GM21786 (cell line): ENCODE measurements around the gene TTLL9.

ENCODE experiments used
- ATAC-seq: cut with Tn5 transposase; IDR thresholded peaks from one replicate; pipeline ENCODE4 v1.9.1; 2021; ENCODE audit not compliant: unreplicated experiment

TTLL9 gene

DNA sequence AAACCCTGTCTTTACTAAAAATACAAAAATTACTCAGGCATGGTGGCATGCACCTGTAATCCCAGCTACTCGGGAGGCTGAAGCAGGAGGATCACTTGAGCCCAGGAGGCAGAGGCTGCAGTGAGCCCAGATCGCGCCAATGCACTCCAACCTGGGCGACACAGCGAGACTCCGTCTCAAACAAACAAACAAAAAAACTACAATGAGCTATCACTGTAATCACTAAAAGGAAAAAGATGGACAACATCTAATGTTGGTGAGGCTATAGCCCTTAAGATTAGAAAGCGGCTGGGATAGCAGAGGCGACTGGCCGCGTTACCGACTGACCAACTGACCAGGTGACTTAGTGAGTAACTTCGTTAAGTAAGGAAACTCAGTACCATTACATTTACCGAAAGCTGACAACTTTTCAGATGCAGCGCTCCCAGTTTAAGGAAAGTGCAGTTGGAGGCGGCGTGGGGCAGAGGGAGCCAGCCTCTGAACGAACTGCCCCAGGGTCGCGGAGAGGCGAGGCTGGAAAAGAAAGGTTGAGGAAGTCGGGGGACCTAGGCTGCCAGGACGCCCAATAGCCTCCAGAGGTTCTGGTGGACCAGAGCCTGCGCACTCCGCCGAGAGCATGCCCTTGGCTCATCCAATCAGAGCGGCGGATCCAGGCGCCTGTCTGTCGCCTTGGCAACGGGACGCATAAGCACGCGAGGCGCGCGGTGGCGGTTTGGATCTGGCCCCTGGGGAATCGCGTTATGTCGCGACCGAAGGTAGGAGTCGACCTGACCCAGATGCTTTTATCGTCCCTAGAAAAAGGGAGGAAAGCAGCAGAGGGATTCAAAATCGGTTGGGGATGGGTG lies 8.9 kb downstream of the TTLL9 start:
- ATAC-seq: peak; percentile 74

DNA sequence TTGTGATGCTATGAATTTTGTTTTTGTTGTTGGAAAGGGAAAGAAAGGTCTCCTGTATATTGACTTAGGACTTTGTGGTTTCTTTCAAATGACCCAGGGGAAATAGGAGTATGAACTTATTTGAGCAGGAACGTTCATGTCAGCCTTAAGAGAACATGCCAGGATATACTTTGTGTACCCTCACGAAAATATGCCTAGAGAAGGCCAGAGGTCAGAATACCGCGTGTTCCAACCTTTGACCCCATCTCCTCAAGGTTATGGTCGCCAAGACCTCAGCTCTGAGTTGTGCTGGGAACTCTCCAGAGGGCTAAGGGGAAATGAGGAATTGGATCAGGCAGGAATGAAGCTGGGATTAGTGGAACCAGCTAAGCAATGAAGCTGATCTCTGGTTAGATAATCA lies 11.5 kb downstream of the TTLL9 start:
- no peak for ATAC-seq

DNA sequence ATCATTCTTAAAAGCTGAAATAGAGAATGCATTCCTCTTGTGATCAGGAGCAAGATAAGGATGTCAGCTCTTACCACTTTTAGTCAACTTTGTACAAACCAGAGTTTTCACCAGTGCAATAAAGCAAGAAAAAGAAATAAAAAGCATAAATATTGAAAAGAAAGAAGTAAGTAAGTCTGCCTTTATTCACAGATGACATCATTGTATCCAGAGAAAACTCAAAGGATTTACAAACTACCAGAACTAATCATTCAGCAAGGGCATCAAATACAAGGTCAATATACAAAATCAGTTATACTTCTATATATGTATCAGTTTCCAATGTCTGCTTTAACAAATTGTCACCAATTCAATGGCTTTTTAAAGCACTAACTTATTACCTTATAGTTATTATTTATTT lies 13.4 kb downstream of the TTLL9 start:
- ATAC-seq: no peak

DNA sequence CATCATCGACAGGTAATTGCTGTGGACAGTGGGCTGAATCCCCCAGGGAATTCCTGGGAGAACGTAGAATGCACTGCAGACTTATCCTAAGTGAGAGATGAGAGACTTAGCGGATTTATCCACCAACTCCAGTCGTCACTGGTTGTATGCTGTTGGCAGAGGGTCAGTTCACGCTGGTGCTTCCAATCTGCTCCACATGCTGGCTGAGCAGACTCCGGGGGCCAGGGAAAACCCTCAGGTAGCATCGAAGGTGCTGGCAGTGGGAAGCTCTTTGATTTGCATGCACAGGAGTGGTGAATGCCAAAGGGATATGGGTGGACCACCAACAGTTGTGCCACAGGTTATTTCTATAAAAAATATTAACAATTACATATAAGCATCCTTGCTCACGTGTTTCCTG lies 20.2 kb downstream of the TTLL9 start:
- no peak for ATAC-seq

DNA sequence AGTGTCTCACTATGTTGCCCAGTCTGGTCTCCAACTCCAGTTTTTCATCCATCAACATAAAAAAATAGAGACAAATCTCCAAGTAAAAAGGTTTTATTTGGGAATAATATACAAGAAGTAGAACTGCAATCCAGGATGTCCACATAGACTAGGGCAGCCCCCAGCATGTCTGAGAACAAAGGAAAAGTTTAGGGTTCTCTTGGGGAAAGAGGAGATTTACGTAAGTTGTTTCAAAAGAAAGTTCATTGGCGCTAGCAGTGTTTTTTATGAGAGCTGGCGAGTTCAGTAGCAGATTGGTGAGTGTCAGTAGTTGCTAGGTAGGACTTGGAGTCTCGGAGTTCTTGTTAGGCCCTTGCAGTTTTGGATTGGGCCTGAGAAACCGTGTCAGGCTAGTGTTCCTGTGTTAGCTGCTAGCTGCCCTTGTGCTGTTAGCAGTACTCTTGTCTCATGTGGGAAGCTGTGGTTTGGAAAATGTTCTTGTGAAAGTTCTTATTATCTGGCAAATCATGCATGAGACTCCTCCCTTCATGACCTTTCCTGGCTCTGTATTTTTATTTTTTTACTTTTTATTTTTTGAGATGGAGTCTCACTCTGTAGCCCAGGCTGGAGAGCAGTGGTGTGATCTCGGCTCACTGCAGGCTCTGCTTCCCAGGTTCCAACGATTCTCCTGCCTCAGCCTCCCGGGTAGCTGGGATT lies 24.7 kb downstream of the TTLL9 start:
- ATAC-seq: peak; percentile 98

DNA sequence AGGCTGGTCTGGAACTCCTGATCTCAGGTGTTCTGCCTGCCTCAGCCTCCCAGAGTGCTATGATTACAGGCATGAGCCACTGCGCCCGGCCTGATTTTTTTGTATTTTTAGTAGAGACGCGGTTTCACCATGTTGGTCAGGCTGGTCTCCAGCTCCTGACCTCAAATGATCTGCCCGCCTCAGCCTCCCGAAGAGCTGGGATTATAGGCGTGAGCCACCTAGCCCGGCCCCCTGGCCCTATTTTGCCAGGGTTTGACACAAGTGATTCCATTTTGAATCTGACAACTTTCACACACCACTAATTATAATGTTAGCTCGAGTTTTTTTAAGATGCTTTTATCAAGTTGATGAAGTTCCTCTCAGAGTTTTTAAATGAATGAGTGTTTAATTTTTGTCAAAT lies 25.6 kb downstream of the TTLL9 start:
- no peak for ATAC-seq

DNA sequence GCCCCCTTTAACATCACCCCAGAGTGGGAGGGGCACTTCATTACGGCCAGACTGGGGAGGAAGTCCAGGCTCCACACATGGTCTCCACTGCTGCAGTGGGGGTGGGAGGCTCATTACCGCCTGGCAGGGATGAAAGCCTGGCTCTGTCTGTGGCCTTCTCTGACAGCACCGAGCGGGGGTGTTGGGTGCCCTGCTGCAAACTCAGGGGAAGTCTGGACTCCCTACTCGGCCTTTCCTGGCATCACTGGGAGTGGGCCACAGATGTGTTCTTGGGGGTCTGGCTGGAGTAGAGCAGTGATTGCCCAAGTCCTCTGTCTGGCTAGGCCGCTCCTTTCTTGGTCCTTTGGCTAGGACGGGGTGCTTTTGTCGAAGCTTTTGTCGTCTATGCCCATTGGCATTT lies 27.1 kb downstream of the TTLL9 start:
- no peak for ATAC-seq

DNA sequence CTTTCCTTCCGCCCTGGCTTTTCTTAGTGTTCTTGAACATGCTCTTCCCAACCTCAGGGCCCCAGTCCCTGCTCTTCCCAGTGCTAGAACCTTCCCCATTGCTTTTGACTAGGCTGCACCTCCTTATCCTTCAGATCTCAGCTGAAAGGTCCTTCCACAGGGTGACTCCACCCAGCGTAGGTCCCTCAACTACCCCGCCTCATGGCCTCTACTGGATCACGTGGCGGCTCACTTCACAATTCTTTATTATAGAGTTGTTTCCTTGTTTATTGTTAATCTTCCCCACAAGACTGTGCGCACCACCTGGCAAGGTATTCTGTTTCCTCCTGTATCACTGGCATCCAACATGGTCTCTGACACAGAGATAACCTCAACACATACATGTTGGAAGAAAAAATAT lies 31.2 kb downstream of the TTLL9 start:
- ATAC-seq: no peak

DNA sequence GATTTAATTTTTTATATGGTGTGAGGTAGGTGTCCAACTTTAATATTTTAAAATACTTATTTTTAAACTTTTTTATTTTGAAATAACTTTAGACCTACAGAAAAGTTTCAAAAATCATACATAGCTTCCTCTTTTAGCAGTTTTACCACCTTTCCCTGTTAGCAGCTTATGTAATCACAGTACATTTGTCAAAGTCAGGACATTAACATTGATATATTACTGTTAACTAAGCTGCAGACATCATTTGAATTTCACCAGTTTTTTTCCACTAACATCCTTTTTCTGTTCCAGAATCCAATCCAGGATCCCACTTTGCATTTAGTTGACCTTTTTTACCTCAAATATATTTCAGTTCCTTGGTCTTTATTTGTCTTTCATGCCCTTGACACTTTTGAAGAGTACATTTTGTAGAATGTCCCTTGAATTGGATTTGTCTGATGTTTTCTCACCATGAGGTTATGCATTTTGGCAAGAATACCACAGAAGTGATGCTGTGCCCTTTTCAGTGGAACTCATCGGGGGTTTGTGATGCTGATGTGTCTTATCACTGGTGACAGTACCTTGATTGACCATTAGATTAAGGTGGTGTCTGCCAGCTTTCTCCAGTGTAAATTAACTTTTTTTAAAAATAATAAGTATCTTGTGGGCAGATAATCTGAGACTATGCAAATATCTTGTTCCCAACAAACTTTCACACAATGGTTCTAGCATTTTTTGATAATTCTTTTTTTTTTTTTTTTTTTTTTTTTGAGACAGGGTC lies 33.4 kb downstream of the TTLL9 start:
- no peak for ATAC-seq

DNA sequence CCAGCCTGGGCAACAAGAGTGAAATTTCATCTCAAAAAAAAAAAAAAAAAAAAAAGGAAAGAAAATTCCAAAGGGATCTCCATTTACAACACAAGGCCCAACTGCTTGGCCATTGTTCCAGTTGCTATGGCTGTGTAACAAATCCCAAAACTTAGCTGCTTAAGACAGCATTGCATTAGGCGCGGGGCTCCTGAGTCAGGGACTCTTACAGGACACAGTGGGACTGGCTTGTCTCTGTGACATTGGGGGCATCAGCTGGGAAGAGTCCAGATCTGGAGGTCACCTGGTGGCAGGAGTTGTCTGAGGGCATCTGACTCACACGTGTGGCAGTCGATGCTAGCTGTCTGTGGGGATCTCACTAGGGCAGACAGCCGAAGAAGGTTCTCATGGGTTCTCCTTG lies 35.6 kb downstream of the TTLL9 start:
- ATAC-seq: no peak

DNA sequence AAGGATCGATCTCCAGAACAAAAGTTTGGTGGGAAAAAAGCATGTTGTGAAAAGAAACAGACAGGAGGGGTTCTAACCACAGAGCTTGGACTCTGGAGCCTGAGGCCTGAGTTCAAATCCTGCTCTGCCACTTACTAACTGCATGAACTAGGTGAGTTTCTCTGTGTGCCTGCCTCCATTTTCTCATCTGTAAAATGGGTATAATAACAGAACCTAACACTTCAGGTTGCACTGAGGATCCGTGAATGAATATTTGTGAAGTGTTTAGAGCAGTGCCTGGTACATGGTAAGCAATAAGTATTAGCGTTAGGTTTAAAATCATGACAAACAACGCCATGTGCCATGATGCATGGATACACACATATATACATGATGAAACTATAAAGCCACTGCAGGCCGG lies 36.6 kb downstream of the TTLL9 start:
- no peak for ATAC-seq

DNA sequence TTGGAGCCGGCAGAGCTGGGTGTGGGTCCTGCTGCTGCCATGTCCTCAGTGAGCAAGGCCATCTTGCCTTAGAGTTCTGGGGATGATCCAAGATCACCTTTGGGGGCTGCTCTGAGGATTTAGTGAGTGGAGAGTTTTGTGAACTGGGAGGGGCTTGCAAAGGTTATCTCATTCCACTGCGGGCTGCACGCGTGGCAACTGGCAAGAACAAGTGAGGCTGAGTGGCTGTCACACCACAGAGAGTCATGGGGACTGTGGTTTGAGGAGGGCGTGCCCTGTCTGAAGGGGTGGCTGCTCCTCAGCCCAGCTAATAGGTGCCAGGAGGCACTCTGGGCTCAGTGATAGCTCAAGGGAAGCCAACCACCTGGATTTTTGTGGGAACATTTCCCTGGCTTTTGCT lies 37.6 kb downstream of the TTLL9 start:
- no peak for ATAC-seq

DNA sequence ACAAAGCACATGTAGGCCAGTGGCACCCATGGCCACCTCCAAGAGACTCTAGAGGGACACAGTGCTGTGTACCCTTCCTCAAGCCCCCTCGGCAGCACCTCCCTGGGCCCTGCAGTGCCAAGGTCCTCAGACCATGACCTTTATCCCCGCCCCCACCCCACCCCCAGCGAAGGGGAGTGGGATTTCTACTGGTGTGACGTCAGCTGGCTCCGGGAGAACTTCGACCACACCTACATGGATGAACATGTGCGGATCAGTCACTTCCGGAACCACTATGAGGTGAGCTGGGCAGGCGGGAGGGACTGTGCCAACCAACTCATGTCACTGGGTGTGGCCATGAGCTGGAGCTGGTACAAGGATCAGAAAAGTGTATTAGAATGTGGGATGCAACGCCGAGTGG lies 38.0 kb downstream of the TTLL9 start:
- no peak for ATAC-seq

DNA sequence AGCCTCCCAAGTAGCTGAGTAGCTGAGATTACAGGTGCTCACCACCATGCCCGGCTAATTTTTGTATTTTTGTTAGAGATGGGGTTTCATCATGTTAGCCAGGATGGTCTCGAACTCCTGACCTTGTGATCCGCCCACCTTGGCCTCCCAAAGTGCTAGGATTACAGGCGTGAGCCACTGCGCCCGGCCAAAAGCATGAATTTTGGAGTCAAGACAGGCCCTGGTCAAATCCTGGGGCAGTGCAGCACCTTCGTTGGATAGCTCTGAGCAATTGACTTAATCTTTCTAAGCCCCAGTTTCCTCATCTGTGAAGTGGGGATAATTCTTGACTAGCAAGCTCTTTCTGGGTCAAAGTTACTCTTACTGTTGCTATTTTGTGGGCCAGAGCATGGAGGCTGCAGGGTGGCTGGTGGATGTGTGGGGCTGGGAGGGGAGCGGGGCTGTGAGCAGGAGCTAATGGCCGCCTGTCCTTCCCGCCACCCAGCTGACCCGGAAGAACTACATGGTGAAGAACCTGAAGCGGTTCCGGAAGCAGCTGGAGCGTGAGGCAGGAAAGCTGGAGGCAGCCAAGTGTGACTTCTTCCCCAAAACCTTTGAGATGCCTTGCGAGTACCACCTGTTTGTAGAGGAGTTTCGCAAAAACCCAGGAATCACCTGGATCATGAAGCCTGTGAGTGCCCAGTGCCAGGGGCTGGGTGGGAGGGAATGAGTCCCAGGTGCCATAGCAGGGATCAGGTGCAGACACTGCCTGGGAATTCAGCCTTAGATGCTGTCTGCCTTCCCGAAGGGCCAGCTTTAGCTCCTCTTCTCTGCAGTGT lies 39.0 kb downstream of the TTLL9 start:
- no peak for ATAC-seq

DNA sequence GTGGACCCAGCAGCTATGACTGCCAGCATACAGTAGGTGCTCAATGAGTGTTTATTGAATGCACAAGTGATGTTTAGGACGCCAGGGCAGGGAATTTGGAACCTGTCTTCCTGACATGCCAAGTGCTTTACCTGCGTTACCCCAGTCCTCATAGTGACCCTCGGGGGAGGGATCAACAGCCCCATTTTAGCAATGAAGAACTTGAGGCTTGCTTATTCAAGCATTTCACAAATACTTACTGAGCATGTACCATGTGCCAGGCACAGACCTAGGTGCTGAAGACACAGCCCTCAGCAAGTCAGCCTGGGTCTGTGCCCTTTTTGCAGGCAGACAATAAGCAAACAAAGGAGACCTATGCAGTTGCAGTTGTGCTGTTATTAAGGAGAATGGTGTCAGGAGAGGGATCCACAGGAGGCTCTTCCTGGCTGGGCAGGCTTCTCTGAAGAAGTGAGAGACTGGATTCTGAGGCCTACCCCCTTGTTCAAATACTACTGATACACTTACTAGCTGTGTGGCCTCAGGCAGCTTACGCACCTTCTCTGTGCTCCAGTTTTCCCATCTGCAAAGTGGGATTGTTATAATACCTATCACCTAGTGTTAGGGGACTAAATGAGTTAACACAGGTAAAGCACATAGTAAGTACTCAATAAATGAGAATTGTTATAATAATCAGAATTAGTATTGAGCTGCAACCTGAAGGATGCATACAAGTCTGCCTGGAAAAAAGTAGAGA lies 39.8 kb downstream of the TTLL9 start:
- no peak for ATAC-seq

DNA sequence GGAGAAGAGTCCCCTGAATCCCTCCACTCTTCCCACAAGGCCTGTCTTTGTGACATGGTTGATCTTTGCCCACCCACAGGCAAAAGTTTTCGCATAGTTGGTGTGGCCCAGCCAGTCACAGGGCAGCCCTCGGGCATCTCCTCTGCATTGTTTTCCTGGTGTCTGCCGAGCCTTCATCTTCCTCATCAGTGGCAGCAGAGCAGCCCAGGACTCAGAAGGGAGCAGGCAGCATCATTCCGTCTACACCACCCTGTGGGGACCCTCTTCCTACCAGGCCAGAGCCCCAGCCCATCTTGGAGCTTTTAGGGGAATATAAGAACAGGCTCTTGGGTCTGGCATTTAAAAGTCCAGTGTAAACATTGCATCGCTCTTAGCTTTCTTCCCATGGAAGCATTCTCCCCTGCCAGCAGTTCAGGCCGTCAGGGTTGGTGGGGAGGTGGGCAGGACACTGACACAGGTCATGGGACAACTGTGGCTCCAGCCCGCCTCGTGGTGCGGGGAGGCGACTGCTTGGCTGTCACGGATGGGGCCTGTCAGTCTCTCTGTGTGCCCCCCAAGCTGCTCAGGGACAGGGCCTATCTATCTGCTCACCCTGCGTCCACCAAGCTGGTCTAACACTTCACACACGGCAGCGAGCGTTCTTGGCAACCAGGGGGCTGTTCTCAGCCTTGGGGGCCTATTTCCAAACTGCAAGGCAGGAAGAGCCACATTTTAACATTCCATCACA lies 43.2 kb downstream of the TTLL9 start:
- no peak for ATAC-seq

DNA sequence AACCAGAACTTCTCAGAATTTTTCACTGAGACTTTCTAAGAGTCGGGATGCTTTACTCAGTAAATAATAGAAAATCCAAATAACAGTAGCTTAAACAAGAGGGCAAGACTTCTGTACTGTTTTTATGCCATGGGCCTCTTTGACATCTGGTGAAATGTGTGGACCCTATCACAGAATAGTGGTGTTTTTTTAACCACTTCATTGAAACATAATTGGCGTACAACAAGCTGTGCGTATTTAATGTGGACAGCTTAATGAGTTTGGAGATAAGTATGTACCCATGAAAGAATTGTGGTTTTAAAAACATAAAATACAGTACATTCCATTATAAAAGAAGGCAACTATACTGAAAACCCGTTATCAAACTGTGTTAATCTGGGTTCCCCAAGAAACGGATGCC lies 43.7 kb downstream of the TTLL9 start:
- no peak for ATAC-seq

DNA sequence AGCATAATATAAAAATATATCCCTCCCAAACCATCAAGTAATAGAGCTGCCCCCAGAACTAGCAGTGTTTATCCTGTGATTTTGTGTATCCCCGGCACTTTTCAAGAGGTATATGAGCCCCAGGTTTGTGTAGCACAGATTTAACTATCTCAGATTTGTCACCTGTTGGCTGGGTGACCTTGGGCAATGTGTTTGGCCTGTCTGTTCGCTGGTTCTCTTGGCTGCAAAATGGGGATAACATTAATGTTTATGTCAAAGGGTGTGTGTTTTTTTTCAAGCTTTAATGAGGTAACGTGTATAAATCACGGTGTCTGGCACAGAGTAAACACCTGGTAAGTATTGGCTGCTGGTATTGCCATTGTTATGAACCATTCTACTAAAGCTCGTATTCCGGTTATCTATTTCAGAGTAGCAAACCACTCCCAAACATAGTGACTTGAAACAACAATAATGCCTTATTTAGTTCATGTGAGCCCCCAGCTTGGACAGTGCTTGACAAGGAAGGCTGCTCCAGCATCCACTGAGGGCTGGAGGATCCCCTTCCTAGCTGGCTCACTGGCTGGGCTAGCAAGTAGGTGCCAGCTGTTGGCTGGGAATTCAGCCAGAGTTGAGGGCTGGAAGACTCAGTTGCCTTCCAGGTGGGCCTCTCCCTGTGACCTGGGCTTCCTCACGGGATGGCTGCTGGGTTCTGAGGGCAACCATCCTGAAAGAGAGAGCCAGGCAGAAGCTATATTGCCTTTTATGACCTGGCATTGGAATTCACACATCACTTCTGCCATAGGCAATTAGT lies 45.3 kb downstream of the TTLL9 start:
- ATAC-seq: no peak

DNA sequence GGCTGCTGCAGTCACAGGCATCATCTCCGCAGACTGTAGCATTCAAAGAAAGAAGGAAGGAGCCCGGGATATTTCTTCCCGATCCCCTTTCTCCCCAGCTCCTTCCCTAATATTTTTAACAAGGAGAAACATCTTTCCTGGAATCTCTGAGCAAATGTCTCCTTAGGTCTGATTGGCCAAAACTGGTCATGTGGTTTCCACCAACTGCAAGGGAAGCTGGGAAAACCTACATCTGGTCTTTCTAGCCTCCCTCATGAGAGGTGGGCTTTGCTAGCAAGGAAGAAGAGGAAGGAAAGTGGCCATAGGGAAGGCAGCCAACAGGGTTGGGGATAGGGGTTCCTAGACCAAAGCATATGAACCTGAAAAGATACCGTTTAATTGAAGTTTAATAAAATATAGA lies 46.3 kb downstream of the TTLL9 start:
- no peak for ATAC-seq
